ENCODE measurements around the gene MROH8.

MROH8 gene

GRCh38 chr20:37198932-37199660 is 19.7 kb upstream of the MROH8 start:
- DNase-seq = no peak

GRCh38 chr20:37194621-37195417 is 15.5 kb upstream of the MROH8 start:
- DNase-seq = no peak

GRCh38 chr20:37193821-37194220 is 14.5 kb upstream of the MROH8 start:
- no peak for DNase-seq

GRCh38 chr20:37193226-37193625 is 13.9 kb upstream of the MROH8 start:
- DNase-seq = no peak

GRCh38 chr20:37192137-37192854 is 12.9 kb upstream of the MROH8 start:
- DNase-seq = peak; percentile 78

GRCh38 chr20:37190354-37191112 is 11.2 kb upstream of the MROH8 start:
- peak; percentile 5 for DNase-seq

- no peak for DNase-seq
Measured at GRCh38 chr20:37189416-37190016, 10.2 kb upstream of the MROH8 start.

- no peak for DNase-seq
Measured at GRCh38 chr20:37188787-37189186, 9.4 kb upstream of the MROH8 start.

- no peak for DNase-seq
Measured at GRCh38 chr20:37185686-37186085, 6.3 kb upstream of the MROH8 start.

GRCh38 chr20:37179683-37180524 is 556 bp upstream of the MROH8 start:
- no peak for DNase-seq

- DNase-seq = no peak
Measured at GRCh38 chr20:37172836-37173235, 6.5 kb downstream of the MROH8 start.

GRCh38 chr20:37166867-37167266 is 12.5 kb downstream of the MROH8 start:
- DNase-seq = no peak

- DNase-seq = no peak
Measured at GRCh38 chr20:37165031-37165430, 14.3 kb downstream of the MROH8 start.

GRCh38 chr20:37163832-37164554 is 15.4 kb downstream of the MROH8 start:
- no peak for DNase-seq

GRCh38 chr20:37162646-37163045 is 16.7 kb downstream of the MROH8 start:
- DNase-seq = no peak

GRCh38 chr20:37161830-37162549 is 17.4 kb downstream of the MROH8 start:
- no peak for DNase-seq

GRCh38 chr20:37160683-37161082 is 18.7 kb downstream of the MROH8 start:
- no peak for DNase-seq

- no peak for DNase-seq
Measured at GRCh38 chr20:37158248-37158647, 21.1 kb downstream of the MROH8 start.

- DNase-seq = no peak
Measured at GRCh38 chr20:37155987-37156386, 23.4 kb downstream of the MROH8 start.

- DNase-seq = no peak
Measured at GRCh38 chr20:37154684-37155298, 24.6 kb downstream of the MROH8 start.
